Heart left ventricle (tissue), 13 donors: ENCODE results near the gene GLS2.
"Not testable (repeated sequence)": the region's sequence is repeated elsewhere in the genome, so short reads cannot be mapped to it uniquely, and the experiment has no call there.

ENCODE experiments used
- POLR2A ChIP-seq, 2 donors: fragments of 450-650 bp; IDR thresholded peaks; one replicate each; pipeline ENCODE4 v1.6.1; 2017; ENCODE audit warnings: antibody characterized with exemption in 2 of 2, mild to moderate bottlenecking in 2 of 2, moderate library complexity in 2 of 2
- TF ChIP-seq, protein P1 (sequence below), 12 donors: fragments of 200-600 bp; sonication (generic) in 4 of 12; IDR thresholded peaks; one replicate each; pipeline versions ENCODE4 v1.5.0 to v1.8.0; 2018 to 2022; ENCODE audit warnings: antibody characterized with exemption in 12 of 12, mild to moderate bottlenecking in 5 of 12
- donor health status: ischemic (EF 13 %, LVEDD 7.1; RV severe dilation, severe dysfunction).
- donor health status: DM: no; HTN: yes; CAD: no.
- donor health status: DM: no; HTN: no; CAD: no.
- donor health status: ischemic (EF 25% LVEDD 6.9; RV normal size, moderate dysfunction).
- donor health status: ischemic (EF 25% LVEDD 5.7; RV mildly dilated, moderate dysfunction).
- donor health status: ischemic (EF 35%, LVEDD 5.7; RV mildly dilated, moderate dysfunction).
- donor health status: nonischemic (EF 11% LVEDD 7.7; RV severe dilation, severe dysfunction).
- donor health status: DM: yes; HTN: yes; CAD: no.
- donor health status: PGD.
- donor health status: ischemic (EF 29% LVEDD 5.4; RV normal size, mild dysfunction).
- donor health status: nonischemic (EF 23%, LVEDD 6.1; RV moderate dilation, normal function).

- TF ChIP-seq, protein P1, sequence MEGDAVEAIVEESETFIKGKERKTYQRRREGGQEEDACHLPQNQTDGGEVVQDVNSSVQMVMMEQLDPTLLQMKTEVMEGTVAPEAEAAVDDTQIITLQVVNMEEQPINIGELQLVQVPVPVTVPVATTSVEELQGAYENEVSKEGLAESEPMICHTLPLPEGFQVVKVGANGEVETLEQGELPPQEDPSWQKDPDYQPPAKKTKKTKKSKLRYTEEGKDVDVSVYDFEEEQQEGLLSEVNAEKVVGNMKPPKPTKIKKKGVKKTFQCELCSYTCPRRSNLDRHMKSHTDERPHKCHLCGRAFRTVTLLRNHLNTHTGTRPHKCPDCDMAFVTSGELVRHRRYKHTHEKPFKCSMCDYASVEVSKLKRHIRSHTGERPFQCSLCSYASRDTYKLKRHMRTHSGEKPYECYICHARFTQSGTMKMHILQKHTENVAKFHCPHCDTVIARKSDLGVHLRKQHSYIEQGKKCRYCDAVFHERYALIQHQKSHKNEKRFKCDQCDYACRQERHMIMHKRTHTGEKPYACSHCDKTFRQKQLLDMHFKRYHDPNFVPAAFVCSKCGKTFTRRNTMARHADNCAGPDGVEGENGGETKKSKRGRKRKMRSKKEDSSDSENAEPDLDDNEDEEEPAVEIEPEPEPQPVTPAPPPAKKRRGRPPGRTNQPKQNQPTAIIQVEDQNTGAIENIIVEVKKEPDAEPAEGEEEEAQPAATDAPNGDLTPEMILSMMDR (IDR thresholded peaks at IDR 0.05), result not testable (repeated sequence)
- not testable (repeated sequence) for TF ChIP-seq POLR2A (IDR thresholded peaks at IDR 0.05)
Observed at GRCh38 chr12:56499879-56500278, 11.9 kb upstream of the GLS2 start.
